Measurements from ENCODE around the gene DEDD.

The DEDD gene

DNA sequence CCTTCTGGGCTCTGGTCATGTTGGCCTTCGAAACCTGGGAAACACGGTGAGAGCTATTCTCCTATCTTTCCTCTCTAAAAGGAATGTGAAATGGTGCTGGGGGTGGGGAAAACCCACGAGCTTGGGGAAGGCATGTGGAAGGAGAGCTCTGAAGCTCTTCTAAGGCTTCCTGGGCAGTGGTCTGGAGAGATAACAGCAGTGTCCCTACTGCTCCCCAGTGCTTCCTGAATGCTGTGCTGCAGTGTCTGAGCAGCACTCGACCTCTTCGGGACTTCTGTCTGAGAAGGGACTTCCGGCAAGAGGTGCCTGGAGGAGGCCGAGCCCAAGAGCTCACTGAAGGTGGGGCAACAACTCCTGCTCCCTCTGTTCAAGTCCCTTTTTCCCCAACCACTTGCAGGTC, 29.6 kb upstream of the DEDD start:
- DNase-seq: no peak

DNA sequence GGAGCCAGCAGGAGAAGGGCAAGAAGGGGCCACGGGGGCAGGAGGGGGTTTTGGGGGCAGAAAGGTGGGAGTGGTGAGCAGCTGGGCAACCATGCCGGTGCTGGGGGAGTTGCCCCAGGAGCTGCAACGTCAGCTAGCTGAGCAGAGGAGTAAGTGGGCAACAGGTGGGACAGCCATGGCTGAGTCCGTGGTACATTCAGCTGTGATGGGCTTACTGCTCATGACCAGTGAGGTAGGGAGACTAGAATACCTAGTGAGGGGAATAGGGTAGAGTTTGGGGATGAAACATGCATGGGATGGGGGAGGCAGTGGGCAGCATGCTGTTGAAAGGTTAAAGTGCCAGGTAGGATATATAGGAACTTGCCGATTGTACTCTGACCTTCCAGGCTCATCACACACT, 29.2 kb upstream of the DEDD start:
- DNase-seq: no peak

DNA sequence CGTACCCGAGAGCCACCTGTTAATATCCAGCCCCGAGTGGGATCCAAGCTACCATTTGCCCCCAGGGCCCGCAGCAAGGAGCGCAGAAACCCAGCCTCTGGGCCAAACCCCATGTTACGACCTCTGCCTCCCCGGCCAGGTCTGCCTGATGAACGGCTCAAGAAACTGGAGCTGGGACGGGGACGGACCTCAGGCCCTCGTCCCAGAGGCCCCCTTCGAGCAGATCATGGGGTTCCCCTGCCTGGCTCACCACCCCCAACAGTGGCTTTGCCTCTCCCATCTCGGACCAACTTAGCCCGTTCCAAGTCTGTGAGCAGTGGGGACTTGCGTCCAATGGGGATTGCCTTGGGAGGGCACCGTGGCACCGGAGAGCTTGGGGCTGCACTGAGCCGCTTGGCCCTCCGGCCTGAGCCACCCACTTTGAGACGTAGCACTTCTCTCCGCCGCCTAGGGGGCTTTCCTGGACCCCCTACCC, 28.2 kb upstream of the DEDD start:
- DNase-seq: no peak

DNA sequence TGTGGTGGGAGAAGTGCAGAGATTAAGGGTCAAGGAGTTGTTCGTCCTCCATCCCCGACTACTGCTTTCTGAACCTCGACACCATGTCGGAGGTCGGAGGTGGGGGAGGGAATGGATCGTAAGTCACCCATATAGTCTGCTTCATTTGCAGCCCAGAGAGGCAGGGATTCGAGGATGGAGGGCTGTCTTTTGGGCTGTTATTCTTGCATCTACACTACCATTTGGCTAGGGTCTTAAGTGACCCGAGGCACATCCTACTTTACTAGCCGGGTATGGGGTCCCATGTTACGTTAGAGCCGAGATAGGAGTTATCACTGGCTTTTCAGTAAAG, 27.4 kb upstream of the DEDD start:
- no peak for DNase-seq

DNA sequence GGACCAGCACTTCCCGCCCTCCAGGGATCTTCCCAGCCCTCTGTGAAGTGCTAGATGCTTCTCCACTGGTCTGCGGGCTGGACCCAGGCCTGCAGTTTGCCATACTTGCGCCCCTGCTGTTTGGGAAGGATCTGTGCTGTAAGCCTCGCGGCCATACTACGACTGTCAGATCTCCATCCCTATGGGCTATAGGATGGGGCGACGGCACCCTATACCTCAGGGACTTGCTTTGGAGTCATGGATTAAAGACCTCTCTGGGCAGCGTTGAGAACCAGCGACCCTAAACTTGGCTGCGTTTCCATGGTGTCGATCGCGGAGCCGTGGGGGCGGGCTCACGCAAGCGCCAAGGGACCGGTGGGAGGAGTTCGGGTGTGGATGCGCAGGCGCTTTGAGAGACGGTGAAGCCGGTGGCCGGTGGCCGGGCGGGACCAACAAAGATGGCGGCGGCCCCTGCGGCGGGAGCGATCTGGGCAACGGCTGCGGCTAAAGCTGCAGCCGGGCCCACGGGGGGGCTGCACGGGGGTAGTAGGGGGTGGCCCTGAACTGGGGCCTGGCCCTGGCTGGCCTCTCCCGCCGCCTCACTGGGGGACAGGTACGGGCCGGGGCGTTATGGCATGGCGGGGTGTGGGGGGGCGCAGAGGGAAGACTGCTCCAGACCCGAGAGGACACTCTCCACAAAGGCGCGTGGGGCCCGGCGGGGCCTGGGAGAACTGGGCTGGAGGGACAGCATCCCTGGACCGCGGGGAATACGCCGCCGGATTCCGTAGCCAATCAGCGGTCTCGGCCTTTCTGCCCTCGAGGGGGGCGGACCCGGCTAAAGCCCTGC, 26.8 kb upstream of the DEDD start, which contains the start of gene USP21:
USP21 (plus strand) TSS at position 414 of the 826 bp plus-strand sequence. CDS start 1,141 bp downstream, outside the sequence.
- peak; percentile 92 for DNase-seq

- no peak for DNase-seq
These were observed 26.0 kb upstream of the DEDD start for GRCh38 chr1:161158316-161159010.

DNA sequence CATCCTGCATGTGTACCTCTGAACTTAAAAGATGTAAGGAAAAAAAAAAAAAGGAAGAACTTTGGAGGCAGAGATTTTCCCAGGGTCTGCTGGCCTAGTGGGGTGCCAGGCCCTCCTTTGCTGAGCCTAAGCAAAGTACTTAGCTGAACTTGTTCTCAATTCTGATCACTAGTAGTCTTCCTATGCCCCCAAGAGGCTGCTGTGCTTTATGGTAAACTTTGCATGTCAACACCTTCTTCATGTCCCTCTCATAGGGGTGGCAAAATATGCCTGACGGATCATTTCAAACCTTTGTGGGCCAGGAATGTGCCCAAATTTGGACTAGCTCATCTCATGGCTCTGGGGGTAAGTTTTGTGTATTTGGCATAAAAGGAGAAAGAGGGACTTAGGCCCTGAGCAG, 25.4 kb upstream of the DEDD start:
- DNase-seq: no peak

DNA sequence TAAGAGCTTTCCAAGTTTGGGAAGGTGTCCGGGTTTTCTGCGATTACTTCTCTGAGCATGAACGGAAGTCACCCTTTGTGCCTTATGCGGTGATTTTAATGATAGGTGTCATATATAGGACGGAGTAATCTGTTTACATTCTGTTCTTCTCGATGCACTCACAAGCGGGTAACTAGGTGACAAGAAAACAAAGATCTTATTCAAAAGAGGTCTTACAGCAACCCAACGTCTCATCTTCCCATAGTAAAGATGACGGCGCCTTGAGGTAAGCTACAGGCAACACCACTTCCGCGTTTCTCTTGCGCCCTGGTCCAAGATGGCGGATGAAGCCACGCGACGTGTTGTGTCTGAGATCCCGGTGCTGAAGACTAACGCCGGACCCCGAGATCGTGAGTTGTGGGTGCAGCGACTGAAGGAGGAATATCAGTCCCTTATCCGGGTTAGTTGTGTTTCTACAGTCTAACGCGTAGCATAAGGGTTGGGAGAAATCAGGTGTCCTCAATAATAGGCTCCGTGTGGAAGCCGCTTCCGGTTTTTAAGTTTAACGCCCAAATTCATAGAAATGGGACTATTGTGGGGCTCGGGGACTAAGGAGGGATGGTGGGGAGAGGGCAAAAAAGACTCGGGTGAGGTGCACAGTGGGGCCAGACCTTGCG, 21.3 kb upstream of the DEDD start, which contains the start of gene UFC1:
UFC1 (plus strand) TSS at position 297 of the 656 bp plus-strand sequence; CDS start at position 317, 20 bp downstream.
- peak; percentile 87 for DNase-seq

DNA sequence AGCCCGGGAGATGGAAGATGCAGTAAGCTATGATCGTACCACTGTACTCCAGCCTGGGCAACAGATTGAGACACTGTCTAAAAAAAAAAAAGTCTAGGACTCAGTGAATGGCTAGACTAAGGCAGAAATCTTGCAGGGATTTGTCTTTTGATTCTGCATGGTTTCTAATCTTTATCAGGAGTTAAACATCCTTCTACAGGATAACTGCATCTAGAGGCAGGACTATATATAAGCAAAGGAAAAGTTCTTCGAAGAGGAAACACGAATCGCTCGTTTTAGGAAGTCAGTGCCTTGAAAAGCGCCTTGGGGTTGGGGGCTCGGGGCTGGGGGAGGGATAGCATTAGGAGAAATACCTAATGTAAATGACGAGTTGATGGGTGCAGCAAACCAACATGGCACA, 20.7 kb upstream of the DEDD start:
- DNase-seq: no peak

- DNase-seq: no peak
These were observed 13.4 kb upstream of the DEDD start for GRCh38 chr1:161145832-161146231.

GRCh38 chr1:161140755-161141400, 8.4 kb upstream of the DEDD start:
- no peak for DNase-seq

DNA sequence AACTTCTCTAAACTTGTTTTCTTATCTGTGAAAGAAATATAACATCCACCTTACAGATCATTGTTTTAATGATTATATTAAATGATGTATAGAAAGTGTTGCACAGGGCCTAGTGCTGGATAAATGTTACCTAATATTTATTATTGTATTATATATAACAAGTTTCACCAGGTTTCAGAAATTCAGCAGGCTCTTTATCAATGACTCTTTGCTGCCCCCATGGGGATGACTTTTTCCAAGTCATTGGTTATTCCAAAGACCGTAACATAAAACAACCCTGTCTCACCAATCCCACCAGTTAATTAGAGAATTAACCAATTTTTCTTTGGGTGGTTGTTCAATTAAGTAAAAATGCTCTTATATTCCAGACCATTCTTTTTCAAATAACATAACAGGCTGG, 7.3 kb upstream of the DEDD start:
- DNase-seq: peak; percentile 13

DNA sequence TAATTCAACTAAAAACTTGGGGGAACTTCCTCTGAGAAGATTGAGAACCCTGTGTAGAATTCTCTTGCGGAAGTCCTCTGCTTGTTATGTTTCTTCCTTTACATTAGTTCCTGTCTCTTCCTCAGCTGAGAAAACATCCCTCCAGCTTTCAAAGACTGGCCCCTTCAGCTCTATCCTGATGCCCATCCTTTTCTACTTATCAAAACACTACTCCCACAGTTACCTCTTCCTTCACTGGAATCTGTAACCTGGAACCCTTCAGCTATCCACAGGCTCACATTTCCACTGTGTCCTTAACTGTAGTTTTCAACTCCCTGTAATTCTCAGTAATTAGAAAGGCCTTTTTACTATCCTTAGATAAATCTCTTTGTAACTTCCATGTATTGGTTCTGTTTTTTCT, 6.0 kb upstream of the DEDD start:
- DNase-seq: no peak

DNA sequence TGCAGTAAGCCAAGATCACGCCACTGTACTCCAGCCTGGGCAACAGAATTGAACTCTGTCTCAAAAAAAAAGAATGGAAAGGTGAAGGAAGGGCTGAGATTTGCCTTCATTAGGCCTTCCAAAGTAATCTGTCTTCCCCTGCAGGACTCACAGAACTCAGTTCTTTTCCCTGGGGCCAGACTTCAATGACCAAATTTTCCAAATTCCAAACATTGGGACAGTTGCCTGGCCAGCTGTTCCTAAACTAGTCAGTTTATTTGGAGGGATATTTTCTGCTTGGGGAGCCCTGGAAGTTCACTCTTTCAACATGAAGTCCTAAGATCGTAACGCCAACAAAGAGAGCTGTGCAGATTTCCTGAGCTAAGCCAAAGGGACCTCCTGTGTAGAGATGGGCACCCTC, 5.4 kb upstream of the DEDD start:
- DNase-seq: no peak

GRCh38 chr1:161133220-161133740, 813 bp upstream of the DEDD start:
- no peak for DNase-seq

DNA sequence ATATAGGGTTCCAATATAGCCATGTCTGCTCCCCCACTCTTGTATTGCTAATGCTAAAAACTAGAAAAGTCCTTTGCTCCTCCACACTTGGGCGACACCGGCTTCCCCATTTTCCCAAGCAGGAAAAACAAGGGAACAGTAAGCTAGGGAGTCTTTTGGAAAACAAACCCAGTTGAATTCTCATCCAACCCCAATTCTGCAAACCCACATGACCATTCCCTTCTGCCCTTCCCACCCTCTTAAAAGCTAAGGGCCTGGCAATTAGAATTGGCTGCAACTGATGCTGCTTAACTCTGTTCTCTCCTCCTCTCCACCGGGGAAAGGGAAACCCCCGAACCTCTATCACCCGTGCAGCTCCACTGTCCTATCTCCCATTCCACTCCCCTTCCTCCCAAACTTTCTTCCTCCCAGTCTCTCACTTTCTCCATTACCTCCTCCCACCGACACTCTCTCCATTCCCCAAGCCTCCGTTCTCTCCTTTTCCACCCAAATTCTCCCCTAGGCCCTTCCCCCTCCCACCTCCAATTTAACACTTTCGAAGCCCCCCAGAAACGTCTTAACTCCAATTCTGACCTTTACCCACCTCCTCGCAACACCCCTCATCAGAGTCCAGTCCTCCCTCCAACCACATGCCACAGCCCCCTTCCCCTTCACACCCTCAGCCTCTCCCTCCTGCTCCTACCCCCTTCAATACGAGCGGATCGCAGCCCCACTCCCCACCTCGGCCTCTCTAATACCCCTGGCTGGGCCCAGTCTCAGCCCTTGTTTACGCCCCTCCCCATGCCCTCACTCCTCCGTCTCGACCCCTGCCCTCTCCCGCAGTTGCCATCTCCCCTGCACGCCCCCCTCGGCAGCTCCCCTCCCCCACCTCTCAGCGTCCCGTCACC, 701 bp downstream of the DEDD start:
- DNase-seq: no peak

- no peak for DNase-seq
These were observed 2.2 kb downstream of the DEDD start for GRCh38 chr1:161130266-161130665.

- DNase-seq: no peak
These were observed 3.7 kb downstream of the DEDD start for GRCh38 chr1:161128591-161129420.

DNA sequence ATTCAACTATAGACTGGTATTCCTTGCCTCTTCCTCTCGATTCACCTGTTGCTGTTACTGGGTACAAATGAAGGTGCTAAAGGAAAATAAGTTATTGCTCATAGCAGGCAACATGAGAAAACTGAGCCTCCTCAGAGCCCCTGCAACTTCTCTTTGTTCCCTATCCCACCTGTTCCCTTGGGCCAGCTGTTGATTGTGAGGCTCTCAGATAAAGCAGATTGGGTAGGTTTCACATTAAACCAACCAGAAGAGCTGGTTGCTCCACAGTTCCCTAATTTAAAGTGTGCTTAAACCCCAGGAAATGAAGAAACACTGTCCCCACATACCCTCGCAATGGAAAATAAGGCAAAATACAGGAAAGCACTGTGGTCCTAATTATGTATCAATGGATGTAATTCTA, 4.8 kb downstream of the DEDD start:
- DNase-seq: no peak

- DNase-seq: no peak
These were observed 9.5 kb downstream of the DEDD start for GRCh38 chr1:161122967-161123366.

- no peak for DNase-seq
These were observed 10.6 kb downstream of the DEDD start for GRCh38 chr1:161121834-161122233.
